HepG2 (cell line): Measurements from ENCODE around the gene SDR42E2. TPM values are rescaled to one million over a fixed set of nuclear protein-coding genes. Genes with fewer than 3 reads are reported as not detected.

Source experiments
- HMG20A ChIP-seq: IDR thresholded peaks from 2 replicates; pipeline ENCODE4 v1.6.1; 2016; ENCODE audit warnings: borderline replicate concordance
- HNRNPL ChIP-seq: fragments of 200-400 bp; formaldehyde crosslinking; IDR thresholded peaks from 2 replicates; pipeline ENCODE4 v1.6.1; 2017; ENCODE audit warnings: mild to moderate bottlenecking, low read depth, low read length
- IRX3 ChIP-seq: sonication (generic); formaldehyde crosslinking; IDR thresholded peaks from 2 replicates; pipeline ENCODE4 v1.8.1; 2023; ENCODE audit warnings: mild to moderate bottlenecking, low read depth, missing genetic modification reagents, borderline replicate concordance
- JDP2 ChIP-seq: sonication (generic); formaldehyde crosslinking; IDR thresholded peaks from 2 replicates; pipeline ENCODE4 v1.8.1; 2022; ENCODE audit warnings: missing genetic modification reagents, borderline replicate concordance
- KDM2A ChIP-seq: sonication (generic); formaldehyde crosslinking; IDR thresholded peaks from 2 replicates; pipeline ENCODE4 v1.4.0; 2020; ENCODE audit warnings: low read depth, missing genetic modification reagents, borderline replicate concordance
- NR2C2 ChIP-seq: sonication (generic); formaldehyde crosslinking; IDR thresholded peaks from 2 replicates; pipeline ENCODE4 v1.4.0; 2020; ENCODE audit warnings: missing genetic modification reagents, mild to moderate bottlenecking, moderate library complexity, borderline replicate concordance
- ZNF569 ChIP-seq: sonication (generic); formaldehyde crosslinking; IDR thresholded peaks from 2 replicates; pipeline ENCODE4 v1.5.0; 2020; ENCODE audit warnings: mild to moderate bottlenecking, missing genetic modification reagents, moderate library complexity, borderline replicate concordance
- polyA plus RNA-seq, 8 experiments: library from polyadenylated mRNA; depleted of rRNA in 3 of 8; stranded (reverse) in 7 of 8; unstranded in 1 of 8; fragments of >200 nt; fragmentation: Illumina TruSeq in 4 of 8; extraction: Trizol in 4 of 8; gene quantifications; 2 replicates each; pipeline versions ENCODE4 v1.2.1 to v1.2.3, GENCODE V29; 2011 to 2016; ENCODE audit warnings: low read depth in 4 of 8, missing spikeins in 1 of 8, mixed read lengths in 1 of 8; ENCODE audit not compliant: insufficient read depth in 1 of 8
- total RNA-seq, 5 experiments: library from RNA; depleted of rRNA; stranded (reverse); fragments of >200 nt; fragmentation: Illumina TruSeq; extraction: Trizol; gene quantifications; 2 replicates each; pipeline ENCODE4 v1.2.3, GENCODE V29; 2016; ENCODE audit warnings: low read depth in 1 of 5
- TF ChIP-seq, protein P1 (sequence below): IDR thresholded peaks from 2 replicates; pipeline ENCODE4 v1.6.1; 2016; ENCODE audit warnings: low read depth, missing genetic modification reagents, missing compliant biosample characterization
- TF ChIP-seq, protein P2 (sequence below): sonication (generic); formaldehyde crosslinking; conservative IDR thresholded peaks from 2 replicates; pipeline ENCODE4 v1.4.0; 2020; ENCODE audit warnings: mild to moderate bottlenecking, missing genetic modification reagents, moderate library complexity
- TF ChIP-seq, protein P3 (sequence below): sonication (generic); formaldehyde crosslinking; IDR thresholded peaks from 2 replicates; pipeline ENCODE4 v1.5.0; 2020; ENCODE audit warnings: mild to moderate bottlenecking, missing genetic modification reagents
- TF ChIP-seq, protein P4 (sequence below): sonication (generic); formaldehyde crosslinking; IDR thresholded peaks from 2 replicates; pipeline ENCODE4 v1.4.0; 2020; ENCODE audit warnings: missing genetic modification reagents
- TF ChIP-seq, protein P5 (sequence below): sonication (generic); formaldehyde crosslinking; IDR thresholded peaks from 2 replicates; pipeline ENCODE4 v1.4.0; 2020; ENCODE audit warnings: missing genetic modification reagents

SDR42E2 gene
- total and polyA plus RNA-seq, 2 of the 13 experiments (the other 11 are each of a cell fraction or from before 2014, with no cell fraction given) = 0.05 to 0.11 TPM

DNA sequence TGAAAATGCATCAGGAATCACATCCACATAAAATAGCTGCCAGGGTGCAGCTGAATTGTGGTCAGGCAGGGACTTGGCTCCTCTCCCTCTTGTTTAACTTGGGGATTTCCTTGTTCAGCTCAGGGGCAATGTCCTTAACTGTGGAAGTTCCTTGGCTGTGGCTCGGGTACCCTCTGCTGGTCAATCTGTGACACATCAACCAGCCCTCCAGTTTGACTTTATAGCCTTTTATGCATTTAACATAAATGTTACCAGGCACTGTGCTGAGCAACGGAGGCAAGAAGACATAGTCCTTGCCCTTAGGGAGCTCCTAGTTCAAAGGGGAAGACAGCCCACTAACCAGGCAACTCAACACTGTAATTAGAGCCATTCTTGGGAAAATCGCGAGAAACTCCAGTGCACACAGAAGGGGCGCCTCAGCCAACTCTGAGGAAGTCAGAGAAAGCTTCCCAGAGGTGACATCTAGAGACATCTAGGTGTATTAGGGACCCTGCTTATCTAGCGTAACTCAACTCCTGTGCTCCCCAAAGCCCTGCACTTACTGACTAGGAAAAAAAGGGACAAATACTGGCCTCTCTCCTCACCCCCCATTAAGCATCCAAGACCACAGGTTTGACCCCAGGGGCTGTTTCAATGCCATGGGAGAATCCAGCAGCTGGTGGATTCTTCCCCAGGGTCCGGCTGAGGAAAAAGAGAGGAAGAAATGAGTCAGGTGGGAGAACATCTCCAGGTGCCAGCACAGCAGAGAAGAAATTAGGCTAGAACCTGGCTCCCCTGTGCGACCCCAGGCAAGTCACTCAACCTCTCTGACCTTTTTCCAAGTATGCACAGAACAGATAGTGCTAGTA lies 26.5 kb downstream of the SDR42E2 start (continued):
- TF ChIP-seq, protein P1, sequence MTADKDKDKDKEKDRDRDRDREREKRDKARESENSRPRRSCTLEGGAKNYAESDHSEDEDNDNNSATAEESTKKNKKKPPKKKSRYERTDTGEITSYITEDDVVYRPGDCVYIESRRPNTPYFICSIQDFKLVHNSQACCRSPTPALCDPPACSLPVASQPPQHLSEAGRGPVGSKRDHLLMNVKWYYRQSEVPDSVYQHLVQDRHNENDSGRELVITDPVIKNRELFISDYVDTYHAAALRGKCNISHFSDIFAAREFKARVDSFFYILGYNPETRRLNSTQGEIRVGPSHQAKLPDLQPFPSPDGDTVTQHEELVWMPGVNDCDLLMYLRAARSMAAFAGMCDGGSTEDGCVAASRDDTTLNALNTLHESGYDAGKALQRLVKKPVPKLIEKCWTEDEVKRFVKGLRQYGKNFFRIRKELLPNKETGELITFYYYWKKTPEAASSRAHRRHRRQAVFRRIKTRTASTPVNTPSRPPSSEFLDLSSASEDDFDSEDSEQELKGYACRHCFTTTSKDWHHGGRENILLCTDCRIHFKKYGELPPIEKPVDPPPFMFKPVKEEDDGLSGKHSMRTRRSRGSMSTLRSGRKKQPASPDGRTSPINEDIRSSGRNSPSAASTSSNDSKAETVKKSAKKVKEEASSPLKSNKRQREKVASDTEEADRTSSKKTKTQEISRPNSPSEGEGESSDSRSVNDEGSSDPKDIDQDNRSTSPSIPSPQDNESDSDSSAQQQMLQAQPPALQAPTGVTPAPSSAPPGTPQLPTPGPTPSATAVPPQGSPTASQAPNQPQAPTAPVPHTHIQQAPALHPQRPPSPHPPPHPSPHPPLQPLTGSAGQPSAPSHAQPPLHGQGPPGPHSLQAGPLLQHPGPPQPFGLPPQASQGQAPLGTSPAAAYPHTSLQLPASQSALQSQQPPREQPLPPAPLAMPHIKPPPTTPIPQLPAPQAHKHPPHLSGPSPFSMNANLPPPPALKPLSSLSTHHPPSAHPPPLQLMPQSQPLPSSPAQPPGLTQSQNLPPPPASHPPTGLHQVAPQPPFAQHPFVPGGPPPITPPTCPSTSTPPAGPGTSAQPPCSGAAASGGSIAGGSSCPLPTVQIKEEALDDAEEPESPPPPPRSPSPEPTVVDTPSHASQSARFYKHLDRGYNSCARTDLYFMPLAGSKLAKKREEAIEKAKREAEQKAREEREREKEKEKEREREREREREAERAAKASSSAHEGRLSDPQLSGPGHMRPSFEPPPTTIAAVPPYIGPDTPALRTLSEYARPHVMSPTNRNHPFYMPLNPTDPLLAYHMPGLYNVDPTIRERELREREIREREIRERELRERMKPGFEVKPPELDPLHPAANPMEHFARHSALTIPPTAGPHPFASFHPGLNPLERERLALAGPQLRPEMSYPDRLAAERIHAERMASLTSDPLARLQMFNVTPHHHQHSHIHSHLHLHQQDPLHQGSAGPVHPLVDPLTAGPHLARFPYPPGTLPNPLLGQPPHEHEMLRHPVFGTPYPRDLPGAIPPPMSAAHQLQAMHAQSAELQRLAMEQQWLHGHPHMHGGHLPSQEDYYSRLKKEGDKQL = no peak
- TF ChIP-seq JDP2 (CRISPR knock-in tag) (no peak), HMG20A (CRISPR knock-in tag) (peak; percentile 31; the same call in 1 of the 2 replicates), HNRNPL (no peak), ZNF569 (CRISPR knock-in tag) (no peak), KDM2A (CRISPR knock-in tag) (peak; percentile 64; the same call in 1 of the 2 replicates), NR2C2 (CRISPR knock-in tag) (no peak; the same call in 1 of the 2 replicates), IRX3 (no peak)
- TF ChIP-seq, protein P2, sequence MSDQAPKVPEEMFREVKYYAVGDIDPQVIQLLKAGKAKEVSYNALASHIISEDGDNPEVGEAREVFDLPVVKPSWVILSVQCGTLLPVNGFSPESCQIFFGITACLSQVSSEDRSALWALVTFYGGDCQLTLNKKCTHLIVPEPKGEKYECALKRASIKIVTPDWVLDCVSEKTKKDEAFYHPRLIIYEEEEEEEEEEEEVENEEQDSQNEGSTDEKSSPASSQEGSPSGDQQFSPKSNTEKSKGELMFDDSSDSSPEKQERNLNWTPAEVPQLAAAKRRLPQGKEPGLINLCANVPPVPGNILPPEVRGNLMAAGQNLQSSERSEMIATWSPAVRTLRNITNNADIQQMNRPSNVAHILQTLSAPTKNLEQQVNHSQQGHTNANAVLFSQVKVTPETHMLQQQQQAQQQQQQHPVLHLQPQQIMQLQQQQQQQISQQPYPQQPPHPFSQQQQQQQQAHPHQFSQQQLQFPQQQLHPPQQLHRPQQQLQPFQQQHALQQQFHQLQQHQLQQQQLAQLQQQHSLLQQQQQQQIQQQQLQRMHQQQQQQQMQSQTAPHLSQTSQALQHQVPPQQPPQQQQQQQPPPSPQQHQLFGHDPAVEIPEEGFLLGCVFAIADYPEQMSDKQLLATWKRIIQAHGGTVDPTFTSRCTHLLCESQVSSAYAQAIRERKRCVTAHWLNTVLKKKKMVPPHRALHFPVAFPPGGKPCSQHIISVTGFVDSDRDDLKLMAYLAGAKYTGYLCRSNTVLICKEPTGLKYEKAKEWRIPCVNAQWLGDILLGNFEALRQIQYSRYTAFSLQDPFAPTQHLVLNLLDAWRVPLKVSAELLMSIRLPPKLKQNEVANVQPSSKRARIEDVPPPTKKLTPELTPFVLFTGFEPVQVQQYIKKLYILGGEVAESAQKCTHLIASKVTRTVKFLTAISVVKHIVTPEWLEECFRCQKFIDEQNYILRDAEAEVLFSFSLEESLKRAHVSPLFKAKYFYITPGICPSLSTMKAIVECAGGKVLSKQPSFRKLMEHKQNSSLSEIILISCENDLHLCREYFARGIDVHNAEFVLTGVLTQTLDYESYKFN (CRISPR knock-in tag) = peak; percentile 16; the same call in 1 of the 2 replicates
- TF ChIP-seq, protein P3, sequence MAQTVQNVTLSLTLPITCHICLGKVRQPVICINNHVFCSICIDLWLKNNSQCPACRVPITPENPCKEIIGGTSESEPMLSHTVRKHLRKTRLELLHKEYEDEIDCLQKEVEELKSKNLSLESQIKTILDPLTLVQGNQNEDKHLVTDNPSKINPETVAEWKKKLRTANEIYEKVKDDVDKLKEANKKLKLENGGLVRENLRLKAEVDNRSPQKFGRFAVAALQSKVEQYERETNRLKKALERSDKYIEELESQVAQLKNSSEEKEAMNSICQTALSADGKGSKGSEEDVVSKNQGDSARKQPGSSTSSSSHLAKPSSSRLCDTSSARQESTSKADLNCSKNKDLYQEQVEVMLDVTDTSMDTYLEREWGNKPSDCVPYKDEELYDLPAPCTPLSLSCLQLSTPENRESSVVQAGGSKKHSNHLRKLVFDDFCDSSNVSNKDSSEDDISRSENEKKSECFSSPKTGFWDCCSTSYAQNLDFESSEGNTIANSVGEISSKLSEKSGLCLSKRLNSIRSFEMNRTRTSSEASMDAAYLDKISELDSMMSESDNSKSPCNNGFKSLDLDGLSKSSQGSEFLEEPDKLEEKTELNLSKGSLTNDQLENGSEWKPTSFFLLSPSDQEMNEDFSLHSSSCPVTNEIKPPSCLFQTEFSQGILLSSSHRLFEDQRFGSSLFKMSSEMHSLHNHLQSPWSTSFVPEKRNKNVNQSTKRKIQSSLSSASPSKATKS (CRISPR knock-in tag) = no peak
- TF ChIP-seq, protein P4, sequence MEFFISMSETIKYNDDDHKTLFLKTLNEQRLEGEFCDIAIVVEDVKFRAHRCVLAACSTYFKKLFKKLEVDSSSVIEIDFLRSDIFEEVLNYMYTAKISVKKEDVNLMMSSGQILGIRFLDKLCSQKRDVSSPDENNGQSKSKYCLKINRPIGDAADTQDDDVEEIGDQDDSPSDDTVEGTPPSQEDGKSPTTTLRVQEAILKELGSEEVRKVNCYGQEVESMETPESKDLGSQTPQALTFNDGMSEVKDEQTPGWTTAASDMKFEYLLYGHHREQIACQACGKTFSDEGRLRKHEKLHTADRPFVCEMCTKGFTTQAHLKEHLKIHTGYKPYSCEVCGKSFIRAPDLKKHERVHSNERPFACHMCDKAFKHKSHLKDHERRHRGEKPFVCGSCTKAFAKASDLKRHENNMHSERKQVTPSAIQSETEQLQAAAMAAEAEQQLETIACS (CRISPR knock-in tag) = no peak
- TF ChIP-seq, protein P5, sequence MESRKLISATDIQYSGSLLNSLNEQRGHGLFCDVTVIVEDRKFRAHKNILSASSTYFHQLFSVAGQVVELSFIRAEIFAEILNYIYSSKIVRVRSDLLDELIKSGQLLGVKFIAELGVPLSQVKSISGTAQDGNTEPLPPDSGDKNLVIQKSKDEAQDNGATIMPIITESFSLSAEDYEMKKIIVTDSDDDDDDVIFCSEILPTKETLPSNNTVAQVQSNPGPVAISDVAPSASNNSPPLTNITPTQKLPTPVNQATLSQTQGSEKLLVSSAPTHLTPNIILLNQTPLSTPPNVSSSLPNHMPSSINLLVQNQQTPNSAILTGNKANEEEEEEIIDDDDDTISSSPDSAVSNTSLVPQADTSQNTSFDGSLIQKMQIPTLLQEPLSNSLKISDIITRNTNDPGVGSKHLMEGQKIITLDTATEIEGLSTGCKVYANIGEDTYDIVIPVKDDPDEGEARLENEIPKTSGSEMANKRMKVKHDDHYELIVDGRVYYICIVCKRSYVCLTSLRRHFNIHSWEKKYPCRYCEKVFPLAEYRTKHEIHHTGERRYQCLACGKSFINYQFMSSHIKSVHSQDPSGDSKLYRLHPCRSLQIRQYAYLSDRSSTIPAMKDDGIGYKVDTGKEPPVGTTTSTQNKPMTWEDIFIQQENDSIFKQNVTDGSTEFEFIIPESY (CRISPR knock-in tag) = 0 out of 2 replicates have a peak, but pooled peaks have one; percentile 16
